Measurements from ENCODE around the gene TIFAB. TPM values are rescaled to one million over a fixed set of nuclear protein-coding genes. Genes with fewer than 3 reads are reported as not detected.

The TIFAB gene
- total RNA-seq, 6 donors from 2014 or later = 0.23 to 0.24 TPM; not detected in 4

DNA sequence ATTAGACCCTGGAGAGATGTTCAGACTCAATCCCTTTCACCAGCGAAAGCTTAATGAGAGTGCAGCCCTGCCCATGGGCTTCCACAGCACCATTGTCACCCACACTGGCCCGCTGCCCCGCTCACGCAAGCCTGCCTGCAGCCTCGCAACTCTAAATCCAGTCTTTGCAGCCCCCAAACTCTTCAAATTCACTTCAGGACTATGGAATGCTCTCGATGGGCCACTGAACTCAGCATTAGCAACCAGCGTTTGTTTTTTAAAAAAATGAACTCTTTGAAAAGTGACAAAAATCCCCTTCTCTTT is 22.1 kb downstream of the TIFAB start:
- Histone ChIP-seq H3K4me1 (peaks cover 0 to 26% (median 9%) of the 10 kb centered on the region in 4 donors), H3K4me3 (no peak overlapping the region), H3K27me3 (no peaks in the 10 kb centered on the region), H3K27ac (no peak overlapping the region), H3K36me3 (no peaks in the 10 kb centered on the region), H3K9me3 (peaks cover 0 to 7% (median 2%) of the 10 kb centered on the region in 4 donors)
- TF ChIP-seq, protein P1, sequence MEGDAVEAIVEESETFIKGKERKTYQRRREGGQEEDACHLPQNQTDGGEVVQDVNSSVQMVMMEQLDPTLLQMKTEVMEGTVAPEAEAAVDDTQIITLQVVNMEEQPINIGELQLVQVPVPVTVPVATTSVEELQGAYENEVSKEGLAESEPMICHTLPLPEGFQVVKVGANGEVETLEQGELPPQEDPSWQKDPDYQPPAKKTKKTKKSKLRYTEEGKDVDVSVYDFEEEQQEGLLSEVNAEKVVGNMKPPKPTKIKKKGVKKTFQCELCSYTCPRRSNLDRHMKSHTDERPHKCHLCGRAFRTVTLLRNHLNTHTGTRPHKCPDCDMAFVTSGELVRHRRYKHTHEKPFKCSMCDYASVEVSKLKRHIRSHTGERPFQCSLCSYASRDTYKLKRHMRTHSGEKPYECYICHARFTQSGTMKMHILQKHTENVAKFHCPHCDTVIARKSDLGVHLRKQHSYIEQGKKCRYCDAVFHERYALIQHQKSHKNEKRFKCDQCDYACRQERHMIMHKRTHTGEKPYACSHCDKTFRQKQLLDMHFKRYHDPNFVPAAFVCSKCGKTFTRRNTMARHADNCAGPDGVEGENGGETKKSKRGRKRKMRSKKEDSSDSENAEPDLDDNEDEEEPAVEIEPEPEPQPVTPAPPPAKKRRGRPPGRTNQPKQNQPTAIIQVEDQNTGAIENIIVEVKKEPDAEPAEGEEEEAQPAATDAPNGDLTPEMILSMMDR (IDR thresholded peaks at IDR 0.05) = no peak
- no peak for TF ChIP-seq EP300 (IDR thresholded peaks at IDR 0.05)
- TF ChIP-seq POLR2AphosphoS5 (IDR thresholded peaks at IDR 0.05) = no peak
- TF ChIP-seq POLR2A (IDR thresholded peaks at IDR 0.05) = no peak
- DNase-seq (peak in 1 of 2 donors; percentile 56), ATAC-seq (ENCODE audit: low FRiP score in 2 of 2) (peak in 1 of 2 donors; percentile 31)
- WGBS, 2 donors = 76 to 87% methylated on average over 7 of the region's 7 CpGs

- Histone ChIP-seq H3K4me1 (peaks cover 0 to 20% (median 7%) of the 10 kb centered on the region in 4 donors), H3K36me3 (no peaks in the 10 kb centered on the region), H3K9me3 (peaks cover 0 to 7% (median 2%) of the 10 kb centered on the region in 4 donors), H3K4me3 (no peak overlapping the region), H3K27me3 (no peaks in the 10 kb centered on the region), H3K27ac (no peak overlapping the region)
- TF ChIP-seq, protein P1 (IDR thresholded peaks at IDR 0.05) = no peak
- TF ChIP-seq POLR2A (IDR thresholded peaks at IDR 0.05) (no peak), EP300 (IDR thresholded peaks at IDR 0.05) (no peak), POLR2AphosphoS5 (IDR thresholded peaks at IDR 0.05) (no peak)
- DNase-seq (no peak), ATAC-seq (ENCODE audit: low FRiP score in 2 of 2) (peak in 1 of 2 donors; percentile 33)
- 53 to 64% methylated on average over 9 to 12 of the region's 12 CpGs for WGBS, 2 donors
Measured at GRCh38 chr5:135429301-135430134, 22.6 kb downstream of the TIFAB start.

DNA sequence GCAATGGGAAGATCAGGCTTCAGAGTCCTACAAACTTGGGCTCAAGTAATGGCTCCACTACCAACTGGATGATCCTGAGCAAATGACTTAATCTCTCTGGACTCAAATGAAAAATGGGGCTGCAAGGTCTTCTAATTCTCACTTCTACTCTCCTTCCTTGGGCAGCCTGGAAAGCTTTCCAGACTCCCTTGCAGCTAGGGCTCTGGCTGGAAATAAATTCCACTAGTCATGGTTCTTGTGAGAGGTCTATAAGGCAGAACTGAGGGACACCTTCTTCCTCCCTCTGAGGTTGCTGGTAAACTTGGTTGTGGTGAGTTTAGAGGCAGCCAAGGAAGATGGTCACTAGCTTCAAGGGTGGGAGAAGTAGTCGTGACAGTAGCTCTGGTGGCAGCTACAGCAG is 23.6 kb downstream of the TIFAB start:
- Histone ChIP-seq H3K36me3 (no peaks in the 10 kb centered on the region), H3K27me3 (no peaks in the 10 kb centered on the region), H3K27ac (no peak overlapping the region), H3K9me3 (peaks cover 0 to 7% (median 2%) of the 10 kb centered on the region in 4 donors), H3K4me3 (no peak overlapping the region), H3K4me1 (peaks cover 0 to 11% (median 3%) of the 10 kb centered on the region in 4 donors)
- TF ChIP-seq, protein P1 (IDR thresholded peaks at IDR 0.05) = no peak
- TF ChIP-seq POLR2A (IDR thresholded peaks at IDR 0.05) (no peak), EP300 (IDR thresholded peaks at IDR 0.05) (no peak), POLR2AphosphoS5 (IDR thresholded peaks at IDR 0.05) (no peak)
- ATAC-seq (ENCODE audit: low FRiP score in 2 of 2) (no peak), DNase-seq (no peak)
- WGBS, 2 donors = 72 to 86% methylated on average over 1 of the region's 1 CpG

DNA sequence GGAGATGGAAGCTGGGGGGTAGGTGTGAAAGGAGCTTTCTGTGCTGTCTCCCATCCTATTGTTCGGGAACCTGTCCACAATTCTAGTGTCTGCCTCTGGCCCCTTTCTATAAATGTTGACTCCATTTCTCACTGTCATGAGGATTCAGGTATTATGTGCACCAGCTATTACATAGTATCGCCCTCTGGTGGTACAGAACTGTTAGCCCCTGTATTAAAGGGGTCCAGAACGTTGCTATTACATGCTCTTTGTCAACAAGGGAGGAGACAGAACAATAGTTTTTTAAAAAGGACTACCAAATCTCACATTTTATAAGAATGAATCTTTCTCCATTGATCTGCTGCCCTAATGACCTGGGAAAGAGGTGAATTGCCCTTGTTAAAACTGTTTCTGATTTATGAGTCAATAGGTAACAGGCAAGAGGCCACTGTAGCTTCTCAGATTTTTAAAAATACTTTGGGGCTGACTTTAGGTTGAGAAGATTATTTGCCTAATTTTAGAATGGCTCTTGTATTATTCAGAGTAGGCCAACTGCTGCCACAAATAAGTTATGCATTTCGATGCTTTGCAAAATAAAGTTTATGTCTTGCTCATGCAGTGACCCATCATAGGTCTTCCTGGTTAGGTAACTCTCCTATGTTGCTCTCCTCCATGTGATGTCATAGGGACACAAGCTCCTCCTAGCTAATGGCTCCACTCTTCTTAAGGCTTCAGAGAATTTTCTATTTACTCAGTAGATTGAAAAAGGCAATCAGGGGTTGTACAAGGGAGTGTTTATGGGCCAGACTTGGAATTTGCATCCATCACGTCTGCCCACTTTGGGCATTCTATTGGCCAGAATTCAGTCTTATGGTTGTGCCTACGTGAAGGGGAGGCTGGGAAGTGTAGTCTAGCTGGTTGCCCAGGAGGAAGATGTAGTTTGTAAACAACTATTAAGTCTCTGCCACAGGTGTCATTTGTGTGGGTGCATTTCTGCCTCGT is 25.8 kb downstream of the TIFAB start:
- ATAC-seq (ENCODE audit: low FRiP score in 2 of 2) (peak; percentile 64 to 83), DNase-seq (no peak)
- H3K36me3 ChIP-seq = no peaks in the 10 kb centered on the region
- TF ChIP-seq EP300 (IDR thresholded peaks at IDR 0.05) (no peak), POLR2A (IDR thresholded peaks at IDR 0.05) (no peak)
- TF ChIP-seq, protein P1 (IDR thresholded peaks at IDR 0.05) = peak; percentile 33 to 68 (median 46)
- H3K27ac ChIP-seq = peak overlapping the region in 2 of 4 donors; percentile 36 to 38
- peaks cover 0 to 7% (median 2%) of the 10 kb centered on the region in 4 donors for H3K9me3 ChIP-seq
- peaks cover 0 to 8% (median 3%) of the 10 kb centered on the region in 4 donors for H3K4me1 ChIP-seq
- 40 to 43% methylated on average over 7 of the region's 7 CpGs for WGBS, 2 donors
- no peak overlapping the region for H3K4me3 ChIP-seq
- H3K27me3 ChIP-seq = no peaks in the 10 kb centered on the region
